OCI-LY7 (cell line): ENCODE measurements around the gene PPRC1. TPM values are rescaled to one million over a fixed set of nuclear protein-coding genes. Genes with fewer than 3 reads are reported as not detected.
A peak's percentile ranks its signal among the peaks of the same experiment; 100 is the strongest.

Source experiments
- BruUV-seq: library from RNA; stranded (reverse); fragments of 400-500 nt; replicated peaks from 2 replicates; lab custom pipeline; 2021; lab: Mats Ljungman, UMichigan
- CTCF ChIA-PET: fragments of 300-600 bp; sonication (Branson Sonifier 250); formaldehyde crosslinking; loops from one replicate; lab custom pipeline; 2022; ENCODE audit warnings: antibody characterized with exemption; ENCODE audit not compliant: unreplicated experiment; lab: Charles Lee
- POLR2A ChIA-PET: fragments of 300-600 bp; sonication (Branson Sonifier 250); formaldehyde crosslinking; loops from one replicate; lab custom pipeline; 2022; ENCODE audit warnings: antibody characterized with exemption; lab: Charles Lee
- DNase-seq: peaks from one replicate; pipeline ENCODE4 v3.0.0-alpha.2; 2015; ENCODE audit warnings: low spot score
- H2AFZ ChIP-seq: fragments of 200-600 bp; sonication (generic), shearing (Covaris generic); 2 replicates; pipeline ENCODE4 v1.6.1; 2014; ENCODE audit warnings: mild to moderate bottlenecking, antibody characterized with exemption, low read length, moderate library complexity
- H3K27ac ChIP-seq: fragments of 200-600 bp; sonication (generic); 2 replicates; pipeline ENCODE4 v1.5.1; 2014; ENCODE audit warnings: mixed run types, low read depth, mild to moderate bottlenecking, moderate library complexity, low read length, inconsistent platforms; ENCODE audit not compliant: poor library complexity, severe bottlenecking
- H3K36me3 ChIP-seq: fragments of 200-600 bp; sonication (generic); 2 replicates; pipeline ENCODE4 v1.6.1; 2014; ENCODE audit warnings: mild to moderate bottlenecking, antibody characterized with exemption, low read length, moderate library complexity, mixed read lengths; ENCODE audit not compliant: insufficient read depth
- H3K4me1 ChIP-seq: fragments of 200-600 bp; sonication (generic); 2 replicates; pipeline ENCODE4 v1.5.1; 2014; ENCODE audit warnings: mild to moderate bottlenecking, low read length; ENCODE audit not compliant: insufficient read depth, poor library complexity, severe bottlenecking
- H3K4me2 ChIP-seq: fragments of 200-600 bp; sonication (generic); 2 replicates; pipeline ENCODE4 v1.6.1; 2014; ENCODE audit warnings: mild to moderate bottlenecking, low read length
- H3K4me3 ChIP-seq: fragments of 200-600 bp; sonication (generic); 2 replicates; pipeline ENCODE4 v1.5.1; 2014; ENCODE audit warnings: mild to moderate bottlenecking, low read depth, low read length; ENCODE audit not compliant: poor library complexity, severe bottlenecking
- H3K79me2 ChIP-seq: fragments of 200-600 bp; sonication (generic); 2 replicates; pipeline ENCODE4 v1.6.1; 2016; ENCODE audit warnings: low read depth, mild to moderate bottlenecking, low read length, moderate library complexity, mixed read lengths; ENCODE audit not compliant: insufficient read depth
- H3K9me2 ChIP-seq: fragments of 200-600 bp; sonication (generic); 2 replicates; pipeline ENCODE4 v1.6.1; 2016; ENCODE audit warnings: mild to moderate bottlenecking, low read length, mixed read lengths; ENCODE audit not compliant: insufficient read depth
- H3K9me3 ChIP-seq: fragments of 200-600 bp; sonication (generic); 2 replicates; pipeline ENCODE4 v1.6.1; 2014; ENCODE audit warnings: mild to moderate bottlenecking, mixed run types, low read length, mixed read lengths
- H4K20me1 ChIP-seq: fragments of 200-600 bp; sonication (generic); 2 replicates; pipeline ENCODE4 v1.6.1; 2014; ENCODE audit warnings: mild to moderate bottlenecking, antibody characterized with exemption, low read length, moderate library complexity, mixed read lengths; ENCODE audit not compliant: insufficient read depth
- CTCF ChIP-seq: fragments of 200-600 bp; sonication (generic); conservative IDR thresholded peaks from 2 replicates; pipeline ENCODE4 v1.5.1; 2014; ENCODE audit warnings: mild to moderate bottlenecking, antibody characterized with exemption, low read length, moderate library complexity, mixed read lengths
- EZH2phosphoT487 ChIP-seq: fragments of 200-600 bp; sonication (generic); IDR thresholded peaks from 2 replicates; pipeline ENCODE4 v1.6.1; 2018; ENCODE audit warnings: low read depth, borderline replicate concordance, mild to moderate bottlenecking, mixed run types, antibody characterized with exemption, low read length, moderate library complexity, mixed read lengths
- intact Hi-C: fragments of 100-400 bp; cut with micrococcal nuclease; formaldehyde crosslinking; loops from one replicate; pipeline ENCODE4 v1.10.0; 2022; ENCODE audit not compliant: unreplicated experiment
- total RNA-seq, 2 experiments: library from RNA; depleted of rRNA in 1 of 2; stranded (reverse); fragments of >200 nt in 1 of 2; shearing (Covaris generic) in 1 of 2; gene quantifications; 2 replicates each; pipeline ENCODE4 v1.2.3, GENCODE V29; 2014 to 2022

The PPRC1 gene
- total RNA-seq, 2 experiments from 2014 or later, result 47.1 to 77.2 TPM

- peaks cover 44% of the 10 kb centered on the region for H3K4me1 ChIP-seq
- peak overlapping the region; percentile 65 for H3K27ac ChIP-seq
- H3K9me3 ChIP-seq, result no peaks in the 10 kb centered on the region
- H3K4me2 ChIP-seq, result peak overlapping the region; percentile 73
- ChIA-PET CTCF (interaction anchor here (0.6 kb wide), 1 partner anchor 12 kb away, joined by 4 read pairs; no protein-coding TSS in a partner anchor), POLR2A (interaction anchor here (0.6 to 2.3 kb wide), 7 partner anchors 10 to 1434 kb away, joined by 3 to 11 read pairs (median 3); no protein-coding TSS in a partner anchor)
- peaks cover 30% of the 10 kb centered on the region for H3K36me3 ChIP-seq
- peak overlapping the region; percentile 87 for H3K4me3 ChIP-seq
- intact Hi-C loops, result loop anchor here (1.0 to 5.0 kb wide), 2 partner anchors 11 to 516 kb away; partner anchors contain the start of gene LDB1
- TF ChIP-seq EZH2phosphoT487 (no peak), CTCF (no peak)
- H3K79me2 ChIP-seq, result peaks cover 37% of the 10 kb centered on the region
- H4K20me1 ChIP-seq, result peaks cover 18% of the 10 kb centered on the region; the same call in 1 of the 2 replicates
- no peaks in the 10 kb centered on the region for H3K9me2 ChIP-seq
- no TSS peak for BruUV-seq
- no peak for DNase-seq
- peak overlapping the region; percentile 93 for H2AFZ ChIP-seq
These were observed 1.3 kb upstream of the PPRC1 start for GRCh38 chr10:102131286-102132170.

GRCh38 chr10:102132193-102132562, 662 bp upstream of the PPRC1 start:
- Histone ChIP-seq H3K27ac (peak overlapping the region; percentile 65), H4K20me1 (peaks cover 22% of the 10 kb centered on the region), H3K4me2 (peak overlapping the region; percentile 73), H3K9me2 (no peaks in the 10 kb centered on the region), H3K4me1 (peaks cover 44% of the 10 kb centered on the region), H3K36me3 (peaks cover 37% of the 10 kb centered on the region), H3K4me3 (peak overlapping the region; percentile 87), H3K9me3 (no peaks in the 10 kb centered on the region), H3K79me2 (peaks cover 43% of the 10 kb centered on the region), H2AFZ (peak overlapping the region; percentile 93)
- TF ChIP-seq EZH2phosphoT487 (no peak), CTCF (no peak)
- DNase-seq, result no peak
- ChIA-PET POLR2A (interaction anchor here (0.5 to 2.3 kb wide), 5 partner anchors 10 to 1433 kb away, joined by 3 to 11 read pairs (median 3); no protein-coding TSS in a partner anchor), CTCF (no interaction called here)
- intact Hi-C loops, result loop anchor here (1.0 to 5.0 kb wide), 2 partner anchors 12 to 515 kb away; partner anchors contain the start of gene LDB1
- BruUV-seq, result no TSS peak
